ENCODE results near the gene RBCK1.

DNA sequence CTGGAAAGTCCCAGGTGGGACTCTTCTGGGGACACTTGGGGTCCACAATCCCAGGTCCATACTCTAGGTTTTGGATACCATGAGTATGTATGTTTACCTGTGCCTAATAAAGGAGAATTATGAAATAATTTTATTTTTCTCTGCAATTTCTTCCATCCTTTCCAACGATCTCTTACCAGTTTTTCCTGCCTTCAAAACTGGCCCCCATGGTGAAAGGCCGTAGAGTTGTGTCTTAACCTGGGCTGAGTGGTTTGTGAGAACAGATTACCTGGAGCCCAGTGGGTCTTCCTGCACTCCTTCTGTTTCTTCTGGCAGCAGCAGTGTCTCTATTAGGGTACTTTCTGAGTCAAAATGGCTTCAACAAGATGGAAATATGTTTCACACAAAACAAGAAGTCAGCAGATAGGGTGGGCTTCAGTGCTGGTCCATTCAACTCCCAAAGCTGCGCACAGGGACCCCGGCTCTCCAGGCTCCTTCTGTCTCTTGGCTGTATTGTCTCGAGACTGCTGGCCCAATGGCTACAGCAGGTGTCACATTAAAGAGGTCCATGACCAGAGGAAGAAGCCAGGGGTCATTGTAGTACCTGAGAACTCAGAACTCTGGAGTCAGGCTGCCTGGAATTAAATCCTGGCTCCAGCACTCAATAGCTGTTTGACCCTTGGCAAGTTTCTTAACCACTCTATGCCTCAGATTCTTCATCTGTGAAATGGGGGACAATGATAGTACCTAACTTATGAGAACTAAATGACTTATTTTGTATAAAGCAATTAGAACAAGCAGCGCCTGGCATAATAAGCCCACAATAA is 10.5 kb upstream of the RBCK1 start:
- TF ChIP-seq, protein P1, sequence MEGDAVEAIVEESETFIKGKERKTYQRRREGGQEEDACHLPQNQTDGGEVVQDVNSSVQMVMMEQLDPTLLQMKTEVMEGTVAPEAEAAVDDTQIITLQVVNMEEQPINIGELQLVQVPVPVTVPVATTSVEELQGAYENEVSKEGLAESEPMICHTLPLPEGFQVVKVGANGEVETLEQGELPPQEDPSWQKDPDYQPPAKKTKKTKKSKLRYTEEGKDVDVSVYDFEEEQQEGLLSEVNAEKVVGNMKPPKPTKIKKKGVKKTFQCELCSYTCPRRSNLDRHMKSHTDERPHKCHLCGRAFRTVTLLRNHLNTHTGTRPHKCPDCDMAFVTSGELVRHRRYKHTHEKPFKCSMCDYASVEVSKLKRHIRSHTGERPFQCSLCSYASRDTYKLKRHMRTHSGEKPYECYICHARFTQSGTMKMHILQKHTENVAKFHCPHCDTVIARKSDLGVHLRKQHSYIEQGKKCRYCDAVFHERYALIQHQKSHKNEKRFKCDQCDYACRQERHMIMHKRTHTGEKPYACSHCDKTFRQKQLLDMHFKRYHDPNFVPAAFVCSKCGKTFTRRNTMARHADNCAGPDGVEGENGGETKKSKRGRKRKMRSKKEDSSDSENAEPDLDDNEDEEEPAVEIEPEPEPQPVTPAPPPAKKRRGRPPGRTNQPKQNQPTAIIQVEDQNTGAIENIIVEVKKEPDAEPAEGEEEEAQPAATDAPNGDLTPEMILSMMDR (IDR thresholded peaks at IDR 0.05) = no peak
- TF ChIP-seq POLR2A (IDR thresholded peaks at IDR 0.05) = no peak
